HG03378 (cell line): ENCODE data around the gene RHOJ.
"Not testable (repeated sequence)": the region's sequence is repeated elsewhere in the genome, so short reads cannot be mapped to it uniquely, and the experiment has no call there.

ENCODE experiments used
- ATAC-seq: cut with Tn5 transposase; IDR thresholded peaks from one replicate; pipeline ENCODE4 v1.9.1; 2021; ENCODE audit warnings: mild to moderate bottlenecking, moderate library complexity; ENCODE audit not compliant: unreplicated experiment

RHOJ gene

DNA sequence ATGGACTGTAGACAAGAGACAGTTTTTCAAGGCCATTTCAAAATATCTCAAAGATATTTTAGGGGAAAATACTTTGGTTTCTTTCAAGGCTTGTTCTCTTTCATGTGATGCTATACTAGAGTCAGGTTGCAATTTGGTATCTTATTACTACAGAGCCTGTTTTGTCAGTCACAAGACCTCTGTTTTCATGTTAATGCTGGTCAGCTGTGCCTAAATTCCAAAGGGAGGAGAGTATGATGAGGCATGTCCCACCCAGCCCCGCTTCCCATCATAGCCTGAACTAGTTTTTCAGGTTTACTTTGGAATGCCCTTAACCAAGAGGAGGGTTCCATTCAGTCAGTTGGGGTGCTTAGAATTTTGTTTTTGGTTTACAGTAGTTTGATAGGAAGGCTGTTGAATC lies 61.9 kb downstream of the RHOJ start:
- ATAC-seq = no peak

GRCh38 chr14:63267171-63267570 lies 62.9 kb downstream of the RHOJ start:
- ATAC-seq = no peak

DNA sequence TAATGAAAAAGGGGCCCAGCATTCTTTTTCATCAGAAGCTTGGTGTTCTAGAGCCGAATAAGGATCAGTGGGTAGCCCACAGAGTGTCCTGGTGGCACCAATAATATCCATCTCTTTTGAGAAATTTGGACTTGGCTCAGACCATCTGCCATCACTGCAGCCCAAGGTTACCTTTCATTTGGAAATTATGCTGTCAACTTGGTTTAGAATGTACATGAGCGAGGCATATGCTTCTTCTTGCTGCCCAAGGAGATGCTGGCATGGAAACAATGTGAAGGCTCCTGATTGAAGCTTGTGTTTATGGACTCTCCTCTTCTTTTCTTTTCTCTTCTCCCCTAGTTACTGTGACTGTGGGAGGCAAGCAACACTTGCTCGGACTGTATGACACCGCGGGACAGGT lies 64.5 kb downstream of the RHOJ start:
- ATAC-seq = no peak

DNA sequence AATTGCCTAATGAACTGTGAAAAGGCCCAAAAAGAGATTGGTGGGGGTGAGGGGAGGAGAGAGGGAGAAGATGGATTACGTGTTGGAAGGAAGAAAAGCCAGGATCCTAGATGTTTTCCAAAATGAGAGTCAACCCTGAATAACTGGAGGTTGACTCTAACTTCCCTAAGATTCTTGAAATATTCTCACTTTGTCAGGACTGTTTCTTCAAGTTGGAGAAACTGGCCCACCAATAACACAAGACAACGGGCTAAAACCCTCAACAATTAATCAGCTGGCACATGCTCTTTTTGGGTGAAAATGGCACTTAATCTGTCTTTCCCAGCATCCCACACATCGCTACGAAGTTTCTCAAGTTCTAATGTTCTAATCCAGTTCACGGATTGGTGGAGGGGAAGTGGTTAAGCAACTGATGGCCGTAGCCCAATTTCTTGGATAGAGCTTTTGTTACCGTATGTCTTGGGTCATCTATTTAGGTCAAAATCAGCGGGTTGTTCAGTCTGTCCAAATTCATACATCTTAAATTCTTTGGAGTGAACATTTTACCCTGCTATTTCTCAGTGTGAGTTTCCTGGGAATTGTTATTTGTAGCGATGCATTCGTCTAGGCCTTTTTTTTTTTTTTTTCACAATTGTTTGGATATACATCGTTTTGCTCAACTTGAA lies 65.5 kb downstream of the RHOJ start:
- no peak for ATAC-seq

GRCh38 chr14:63273129-63273528 lies 68.9 kb downstream of the RHOJ start:
- ATAC-seq = no peak

DNA sequence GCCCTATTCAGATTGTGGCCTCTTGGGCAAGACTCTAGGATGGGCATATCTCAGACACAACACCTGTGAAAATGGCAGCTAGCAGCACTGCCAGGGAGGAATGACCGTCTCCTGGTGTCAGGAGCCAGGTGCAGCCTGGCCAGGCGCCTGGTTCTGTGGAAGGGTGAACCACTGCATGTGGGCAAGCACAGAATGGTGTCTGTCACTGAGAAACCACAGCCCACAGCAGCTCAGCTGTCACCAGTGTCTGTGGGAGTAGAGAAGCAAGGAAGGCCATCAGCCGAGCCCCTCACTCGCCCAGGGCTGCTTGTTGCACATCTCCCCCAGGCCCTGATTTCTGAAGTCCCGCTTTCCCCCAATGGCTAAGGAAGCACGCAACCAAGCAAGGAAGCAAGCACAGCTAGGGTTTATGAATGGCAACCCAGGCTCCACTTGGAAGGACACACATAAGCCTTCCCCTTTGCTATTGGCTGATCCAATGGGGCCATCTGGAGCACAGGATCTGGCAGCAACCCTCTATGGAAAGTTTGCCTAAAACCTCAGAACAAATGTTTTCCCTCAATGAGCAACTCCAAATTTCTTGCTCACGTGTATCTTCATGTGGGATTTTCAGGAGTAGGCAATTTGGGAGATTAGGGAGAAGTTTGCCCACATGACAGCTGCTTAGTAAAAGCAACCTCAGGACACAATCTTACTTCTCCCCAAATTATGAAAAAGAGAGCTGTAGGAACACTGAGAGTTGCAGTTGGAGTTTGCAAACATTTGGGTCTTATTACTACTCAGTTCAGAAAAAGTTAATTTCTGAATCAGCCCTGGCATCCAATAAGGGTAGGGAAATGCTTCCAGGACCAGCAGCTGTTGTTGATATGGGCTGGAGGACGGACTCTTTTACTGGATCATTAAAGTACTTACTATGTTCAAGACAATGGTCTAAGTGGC lies 69.7 kb downstream of the RHOJ start:
- ATAC-seq = no peak

- no peak for ATAC-seq
Measured at GRCh38 chr14:63275611-63276010, 71.4 kb downstream of the RHOJ start.

- ATAC-seq = no peak
Measured at GRCh38 chr14:63276016-63276415, 71.8 kb downstream of the RHOJ start.

DNA sequence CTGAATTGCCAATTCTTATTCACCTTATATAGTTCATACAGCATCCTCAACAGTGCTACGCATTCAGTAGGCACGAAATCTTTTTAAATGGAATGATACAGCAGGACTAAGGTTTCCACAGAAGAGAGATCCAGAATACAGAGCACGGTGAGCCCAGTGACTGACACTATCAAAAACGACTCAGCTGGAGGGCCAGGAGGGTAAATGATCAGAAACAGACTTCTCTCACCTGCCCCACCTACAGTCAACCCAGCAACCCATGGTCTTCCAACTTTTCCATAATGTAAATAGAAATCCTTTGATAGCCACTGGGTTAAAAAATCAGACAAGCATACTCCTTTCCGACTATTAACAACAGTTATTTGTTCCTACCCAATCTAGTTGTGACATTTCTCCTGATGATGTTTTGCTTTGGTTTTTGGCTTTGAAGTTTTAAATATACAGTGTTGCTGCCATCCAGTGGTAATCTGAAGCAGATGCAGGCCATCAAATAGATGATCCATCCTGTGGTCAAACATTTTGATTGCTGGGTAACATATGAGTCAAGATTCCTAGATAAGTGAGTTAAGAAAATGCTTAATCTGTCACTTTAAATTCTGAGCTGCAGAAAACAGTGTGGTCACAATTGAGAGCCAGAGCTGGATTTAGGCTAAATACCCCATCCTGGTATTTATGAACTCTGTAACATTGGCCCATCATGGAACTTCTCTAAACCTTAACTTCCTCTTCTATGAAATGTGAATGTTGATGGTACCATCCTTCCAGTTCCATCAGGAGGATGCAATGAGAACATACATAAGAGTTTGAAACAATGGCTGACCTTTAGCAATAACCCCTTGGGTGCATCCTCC lies 72.5 kb downstream of the RHOJ start:
- ATAC-seq = peak; percentile 80

DNA sequence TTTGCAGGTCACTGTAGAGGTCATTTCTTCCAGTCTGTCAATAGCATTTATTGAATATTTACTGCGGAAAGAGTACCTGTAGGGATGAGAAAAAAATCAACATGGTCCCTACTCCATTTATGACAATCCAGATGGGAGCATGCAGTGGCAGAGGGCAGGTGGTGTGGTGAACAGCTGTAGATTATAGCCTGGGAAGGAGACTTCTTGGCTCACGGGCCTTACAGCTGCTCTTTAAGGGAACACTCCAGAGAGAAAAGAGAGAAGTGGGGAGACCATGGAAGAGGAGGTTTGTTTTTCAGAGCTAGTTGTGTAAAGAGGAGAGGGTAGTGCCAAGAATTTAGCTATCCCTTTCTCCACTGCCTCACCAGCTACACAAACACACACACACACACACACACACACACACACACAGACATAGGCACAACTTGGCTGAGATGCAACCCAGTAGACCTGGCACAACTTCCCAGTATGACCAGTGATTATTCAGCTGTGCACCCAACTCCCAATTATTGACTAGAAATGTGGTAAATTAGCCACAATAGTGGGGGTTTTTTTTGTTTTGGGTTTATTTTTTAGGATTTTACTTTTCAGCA lies 73.4 kb downstream of the RHOJ start:
- ATAC-seq = no peak

- not testable (repeated sequence) for ATAC-seq
Measured at GRCh38 chr14:63279933-63280332, 75.7 kb downstream of the RHOJ start.

DNA sequence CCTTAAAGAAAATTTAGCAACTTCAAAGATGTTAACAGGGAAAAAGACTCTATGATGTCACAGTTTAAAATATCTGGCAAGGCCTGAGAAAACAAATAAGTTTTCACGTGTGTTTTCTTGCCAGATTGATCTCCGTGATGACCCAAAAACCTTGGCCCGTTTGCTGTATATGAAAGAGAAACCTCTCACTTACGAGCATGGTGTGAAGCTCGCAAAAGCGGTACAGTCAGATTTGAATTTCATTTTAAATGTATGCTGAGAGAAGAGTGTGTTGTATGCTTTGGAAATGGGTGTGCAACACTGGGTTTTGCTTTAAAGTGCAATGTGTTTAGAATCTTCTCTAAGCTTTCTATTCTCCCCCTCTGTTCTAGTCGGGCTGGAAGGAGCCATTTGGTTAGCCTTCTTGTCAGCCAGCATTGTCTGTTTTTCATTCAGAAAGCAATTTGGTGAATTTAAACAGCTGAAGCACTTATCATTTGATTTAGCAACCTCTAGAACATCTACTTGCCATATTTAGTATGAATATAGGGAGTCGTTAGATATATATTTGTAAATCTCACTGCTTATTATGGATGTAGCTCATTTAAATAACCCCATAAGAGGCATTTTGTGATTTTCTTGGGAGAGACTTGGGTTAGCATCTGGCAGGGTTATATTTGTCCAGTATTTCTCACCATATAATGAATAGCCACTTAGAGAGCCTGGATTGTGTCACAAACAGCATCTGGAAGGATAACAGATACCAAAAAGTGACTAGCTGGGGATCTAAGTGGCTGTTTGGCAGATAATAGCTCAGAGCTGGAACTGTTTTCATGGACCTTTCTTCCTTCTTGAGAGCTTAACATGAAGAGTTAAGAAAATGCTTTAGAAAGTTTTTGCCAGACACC lies 79.0 kb downstream of the RHOJ start:
- no peak for ATAC-seq

DNA sequence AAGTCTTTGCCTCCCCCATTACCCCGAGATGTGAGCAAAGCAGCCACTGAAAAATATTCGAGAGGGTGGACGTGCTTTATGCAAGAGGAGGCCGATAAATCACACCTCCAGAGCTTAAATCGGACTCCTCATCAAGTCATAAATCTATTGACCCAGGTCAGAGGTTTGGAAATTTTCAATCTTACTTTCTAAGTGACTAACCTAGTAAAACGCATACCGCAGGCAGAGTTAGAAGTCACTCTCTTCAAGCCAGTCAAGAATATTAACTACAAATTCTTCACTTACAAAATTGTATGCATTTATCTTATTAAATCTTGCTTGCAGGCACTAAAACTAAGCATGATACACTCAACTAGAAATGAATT lies 79.6 kb downstream of the RHOJ start:
- ATAC-seq = no peak

DNA sequence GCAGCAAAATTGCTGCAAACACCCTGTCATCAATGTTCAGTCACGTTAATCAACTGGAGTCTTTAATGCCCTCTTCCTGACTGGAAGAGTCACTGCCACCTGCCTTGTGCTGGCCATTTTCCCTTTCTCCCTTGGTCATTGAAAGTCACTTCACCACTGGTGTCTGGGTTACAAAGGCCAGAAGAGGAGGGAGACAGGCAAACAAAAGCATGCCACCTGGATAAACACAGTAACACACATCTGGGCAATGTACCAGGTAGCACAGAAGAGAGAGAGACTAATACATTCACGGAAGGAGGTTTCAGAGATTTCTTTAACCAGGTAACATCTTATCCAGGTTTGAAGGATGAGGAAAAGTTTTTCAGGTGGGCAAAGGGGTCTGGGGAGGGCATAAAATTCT lies 81.8 kb downstream of the RHOJ start:
- ATAC-seq = no peak

DNA sequence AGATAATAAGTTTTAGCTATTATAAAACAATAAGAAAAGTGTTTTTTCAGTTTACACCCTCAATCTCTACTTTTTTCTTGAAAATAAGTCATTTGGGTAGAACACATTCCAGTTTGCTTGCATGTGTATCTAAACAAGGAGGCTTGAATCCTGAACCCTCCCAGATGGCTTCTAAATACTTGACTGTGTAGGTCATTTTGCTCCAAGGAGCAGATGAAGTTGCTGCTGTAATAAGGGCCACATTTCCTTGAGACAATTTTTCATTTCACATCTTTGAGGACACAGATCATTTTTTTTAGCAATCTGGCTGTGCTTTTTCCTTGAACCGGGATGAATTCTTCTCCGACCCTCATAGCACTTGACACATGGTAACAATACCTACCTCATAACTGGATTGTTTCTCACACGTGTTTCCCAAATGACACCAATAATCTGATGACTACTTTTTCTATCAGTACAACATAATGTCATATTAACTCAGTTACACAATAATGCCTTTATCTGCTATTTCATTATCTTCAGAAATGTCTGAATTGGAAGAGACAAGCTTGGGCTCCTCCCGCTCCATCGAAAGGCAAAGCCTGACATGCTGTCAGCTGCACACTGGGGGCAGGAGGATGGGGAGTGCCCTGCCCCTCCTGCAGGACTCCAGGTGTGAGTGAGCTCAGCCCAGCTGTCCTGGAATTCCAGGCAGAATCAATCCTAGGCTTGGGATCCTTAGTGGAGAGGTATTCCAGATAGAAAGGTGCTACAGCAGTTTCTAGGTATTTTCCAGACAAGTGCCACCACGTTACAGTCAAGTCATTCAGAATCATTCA lies 83.6 kb downstream of the RHOJ start:
- ATAC-seq = no peak

DNA sequence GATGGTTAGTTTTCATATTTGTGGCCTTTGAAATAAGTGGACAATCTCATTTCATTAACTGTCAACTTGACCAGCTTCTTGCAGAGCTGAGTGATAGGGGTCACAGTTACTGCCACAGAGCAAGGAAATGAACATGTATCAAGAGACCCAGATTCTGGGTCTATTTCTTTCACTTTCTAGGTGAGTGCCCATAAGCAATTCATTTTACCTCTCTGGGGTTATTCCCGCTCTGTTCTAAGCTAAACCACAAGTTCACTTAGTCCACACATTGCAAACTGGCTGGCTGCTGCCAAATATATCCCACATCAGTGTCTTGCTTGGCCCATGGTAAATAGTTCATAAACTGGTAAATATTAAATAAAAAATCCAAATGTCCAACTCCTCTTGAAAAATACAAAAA lies 84.6 kb downstream of the RHOJ start:
- no peak for ATAC-seq

GRCh38 chr14:63290741-63291430 lies 86.6 kb downstream of the RHOJ start:
- no peak for ATAC-seq

- ATAC-seq = no peak
Measured at GRCh38 chr14:63292805-63293204, 88.6 kb downstream of the RHOJ start.

GRCh38 chr14:63295231-63295685 lies 91.0 kb downstream of the RHOJ start:
- no peak for ATAC-seq
